ENCODE data around the gene MCAM.
A peak's percentile ranks its signal among the peaks of the same experiment; 100 is the strongest.

Gene MCAM

DNA sequence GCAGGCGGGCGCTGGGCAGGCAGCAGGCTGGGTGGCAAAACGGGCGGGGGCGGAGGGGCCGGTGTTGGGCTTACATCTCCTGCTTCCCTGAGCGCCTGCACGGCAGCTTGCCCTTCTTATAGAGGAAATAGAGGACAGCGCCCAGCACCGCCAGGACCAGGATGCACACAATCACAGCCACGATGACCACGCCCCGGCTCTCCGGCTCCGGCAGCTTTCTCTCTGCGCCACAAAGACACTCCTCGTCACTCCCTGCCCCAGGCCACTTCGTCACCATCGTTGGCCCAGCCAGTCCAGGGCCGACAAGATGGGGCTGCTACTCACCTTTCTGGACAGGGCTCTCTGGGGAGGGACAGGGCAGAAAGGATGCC is 6.3 kb downstream of the MCAM start:
- Histone ChIP-seq H3K4me3 (ENCODE audit: low read depth, low read length) (no peak overlapping the region), H3K9me3 (no peaks in the 10 kb centered on the region), H3K4me1 (no peaks in the 10 kb centered on the region; the same call in 1 of the 2 replicates), H3K36me3 (peaks cover 12% of the 10 kb centered on the region; the same call in 1 of the 2 replicates), H3K27me3 (no peaks in the 10 kb centered on the region)
- DNase-seq = no peak
- TF ChIP-seq, protein P1, sequence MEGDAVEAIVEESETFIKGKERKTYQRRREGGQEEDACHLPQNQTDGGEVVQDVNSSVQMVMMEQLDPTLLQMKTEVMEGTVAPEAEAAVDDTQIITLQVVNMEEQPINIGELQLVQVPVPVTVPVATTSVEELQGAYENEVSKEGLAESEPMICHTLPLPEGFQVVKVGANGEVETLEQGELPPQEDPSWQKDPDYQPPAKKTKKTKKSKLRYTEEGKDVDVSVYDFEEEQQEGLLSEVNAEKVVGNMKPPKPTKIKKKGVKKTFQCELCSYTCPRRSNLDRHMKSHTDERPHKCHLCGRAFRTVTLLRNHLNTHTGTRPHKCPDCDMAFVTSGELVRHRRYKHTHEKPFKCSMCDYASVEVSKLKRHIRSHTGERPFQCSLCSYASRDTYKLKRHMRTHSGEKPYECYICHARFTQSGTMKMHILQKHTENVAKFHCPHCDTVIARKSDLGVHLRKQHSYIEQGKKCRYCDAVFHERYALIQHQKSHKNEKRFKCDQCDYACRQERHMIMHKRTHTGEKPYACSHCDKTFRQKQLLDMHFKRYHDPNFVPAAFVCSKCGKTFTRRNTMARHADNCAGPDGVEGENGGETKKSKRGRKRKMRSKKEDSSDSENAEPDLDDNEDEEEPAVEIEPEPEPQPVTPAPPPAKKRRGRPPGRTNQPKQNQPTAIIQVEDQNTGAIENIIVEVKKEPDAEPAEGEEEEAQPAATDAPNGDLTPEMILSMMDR (IDR thresholded peaks at IDR 0.05; ENCODE audit: low read depth, low read length) = no peak

DNA sequence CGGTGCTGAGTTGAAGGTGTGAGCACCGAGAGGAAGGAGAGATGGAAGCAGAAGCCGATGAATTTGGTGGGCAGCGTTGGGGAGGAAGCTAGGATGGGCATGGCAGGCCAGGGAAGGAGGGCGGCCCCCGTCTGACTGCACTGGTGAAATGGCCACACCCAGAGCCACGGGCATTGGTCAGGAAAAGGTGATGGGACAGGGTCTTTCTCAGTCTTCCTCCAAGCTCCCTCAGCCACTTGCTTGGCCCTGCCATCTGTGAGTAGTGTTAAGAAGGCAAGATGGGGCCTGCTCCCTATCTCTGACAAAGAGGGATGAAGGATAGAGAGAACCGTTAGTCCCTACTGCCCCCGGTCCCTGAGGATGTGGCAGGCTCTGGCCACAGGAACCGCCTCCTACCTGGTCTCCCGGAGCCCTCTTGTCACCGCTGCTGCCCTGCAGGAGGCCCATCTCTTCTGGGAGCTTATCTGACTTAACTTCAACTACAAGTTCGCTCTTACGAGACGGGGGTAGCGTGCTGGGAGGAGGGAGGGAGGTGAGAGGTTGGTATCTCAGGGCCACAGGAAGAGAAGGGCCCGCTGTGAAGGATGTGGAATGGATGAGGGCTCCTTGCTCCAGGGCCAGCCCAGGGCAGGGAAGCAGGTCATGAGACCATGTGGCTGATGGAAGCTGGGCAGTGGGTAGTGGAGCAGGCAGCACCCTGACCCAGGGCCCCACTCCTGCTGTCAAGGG is 6.8 kb downstream of the MCAM start:
- Histone ChIP-seq H3K36me3 (peaks cover 12% of the 10 kb centered on the region; the same call in 1 of the 2 replicates), H3K27me3 (no peaks in the 10 kb centered on the region), H3K4me3 (ENCODE audit: low read depth, low read length) (no peak overlapping the region), H3K9me3 (no peaks in the 10 kb centered on the region), H3K4me1 (no peaks in the 10 kb centered on the region; the same call in 1 of the 2 replicates)
- TF ChIP-seq, protein P1 (IDR thresholded peaks at IDR 0.05; ENCODE audit: low read depth, low read length) = no peak
- DNase-seq = no peak

DNA sequence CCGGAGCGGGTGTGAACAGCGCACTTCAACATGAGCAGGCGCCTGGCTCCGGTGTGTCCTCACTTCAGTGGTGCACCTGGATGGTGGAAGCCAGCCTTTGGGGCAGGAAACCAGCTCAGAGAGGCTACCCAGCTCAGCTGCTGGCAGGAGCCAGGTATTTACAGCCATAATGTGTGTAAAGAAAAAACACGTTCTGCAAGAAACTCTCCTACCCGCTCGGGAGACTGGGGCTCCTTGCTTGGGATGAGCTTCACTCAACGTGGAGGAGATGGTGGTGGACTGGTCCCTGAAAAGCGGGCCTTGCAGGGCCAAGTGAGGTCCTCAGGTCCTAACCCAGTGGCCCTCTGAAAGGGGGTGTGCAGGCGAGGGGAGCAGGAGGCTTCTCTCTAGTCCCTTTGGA is 7.5 kb downstream of the MCAM start:
- H3K36me3 ChIP-seq = peaks cover 12% of the 10 kb centered on the region; the same call in 1 of the 2 replicates
- H3K27me3 ChIP-seq = no peaks in the 10 kb centered on the region
- TF ChIP-seq, protein P1 (IDR thresholded peaks at IDR 0.05; ENCODE audit: low read depth, low read length) = no peak
- DNase-seq = no peak
- H3K9me3 ChIP-seq = no peaks in the 10 kb centered on the region
- no peak overlapping the region for H3K4me3 ChIP-seq (ENCODE audit: low read depth, low read length)
- no peaks in the 10 kb centered on the region; the same call in 1 of the 2 replicates for H3K4me1 ChIP-seq

DNA sequence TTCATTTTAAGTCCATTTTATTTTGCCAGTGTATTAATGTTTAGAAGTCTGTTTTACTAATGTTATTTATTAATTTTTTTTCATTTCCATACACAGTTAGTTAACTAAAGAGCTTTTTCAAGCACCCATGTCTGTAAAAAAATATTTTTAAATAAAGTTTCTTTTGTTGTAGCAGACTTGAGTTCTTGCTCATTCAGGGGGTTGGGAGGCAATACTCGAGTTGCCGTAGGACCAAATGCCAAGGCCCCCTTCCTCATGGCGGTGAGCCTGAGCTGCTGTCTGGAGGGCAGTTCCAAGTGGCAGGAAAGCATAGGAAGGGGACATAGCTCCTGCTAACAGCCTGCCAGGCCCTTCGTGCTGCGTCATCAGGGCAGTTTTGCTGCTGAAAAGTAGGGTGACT is 9.0 kb downstream of the MCAM start:
- Histone ChIP-seq H3K36me3 (peaks cover 12% of the 10 kb centered on the region; the same call in 1 of the 2 replicates), H3K27me3 (no peaks in the 10 kb centered on the region), H3K4me1 (no peaks in the 10 kb centered on the region; the same call in 1 of the 2 replicates), H3K9me3 (no peaks in the 10 kb centered on the region), H3K4me3 (ENCODE audit: low read depth, low read length) (no peak overlapping the region)
- DNase-seq = no peak
- TF ChIP-seq, protein P1 (IDR thresholded peaks at IDR 0.05; ENCODE audit: low read depth, low read length) = no peak

DNA sequence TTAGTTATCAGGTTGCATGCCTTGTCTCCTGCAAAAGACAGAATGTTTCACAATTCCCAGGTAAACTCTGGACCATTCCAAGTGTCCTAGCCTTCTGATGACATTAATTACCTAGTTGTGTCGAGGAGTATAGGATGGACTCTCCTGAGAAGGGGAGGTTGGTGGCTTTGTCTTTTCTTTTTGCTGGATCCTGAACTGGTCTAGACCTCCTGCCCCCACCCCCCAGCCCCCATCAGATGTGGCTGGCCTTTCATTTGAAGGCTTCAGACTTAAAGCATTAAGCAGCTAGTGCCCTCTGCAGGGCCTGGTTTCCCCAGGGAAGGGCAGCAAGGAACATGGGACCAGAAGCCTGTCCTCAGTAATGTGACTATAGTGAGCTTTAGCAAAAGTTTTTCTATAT is 9.7 kb downstream of the MCAM start:
- TF ChIP-seq, protein P1 (IDR thresholded peaks at IDR 0.05; ENCODE audit: low read depth, low read length) = peak; percentile 37
- Histone ChIP-seq H3K36me3 (peaks cover 12% of the 10 kb centered on the region; the same call in 1 of the 2 replicates), H3K4me1 (no peaks in the 10 kb centered on the region; the same call in 1 of the 2 replicates), H3K9me3 (no peaks in the 10 kb centered on the region), H3K4me3 (ENCODE audit: low read depth, low read length) (no peak overlapping the region), H3K27me3 (no peaks in the 10 kb centered on the region)
- DNase-seq = no peak

DNA sequence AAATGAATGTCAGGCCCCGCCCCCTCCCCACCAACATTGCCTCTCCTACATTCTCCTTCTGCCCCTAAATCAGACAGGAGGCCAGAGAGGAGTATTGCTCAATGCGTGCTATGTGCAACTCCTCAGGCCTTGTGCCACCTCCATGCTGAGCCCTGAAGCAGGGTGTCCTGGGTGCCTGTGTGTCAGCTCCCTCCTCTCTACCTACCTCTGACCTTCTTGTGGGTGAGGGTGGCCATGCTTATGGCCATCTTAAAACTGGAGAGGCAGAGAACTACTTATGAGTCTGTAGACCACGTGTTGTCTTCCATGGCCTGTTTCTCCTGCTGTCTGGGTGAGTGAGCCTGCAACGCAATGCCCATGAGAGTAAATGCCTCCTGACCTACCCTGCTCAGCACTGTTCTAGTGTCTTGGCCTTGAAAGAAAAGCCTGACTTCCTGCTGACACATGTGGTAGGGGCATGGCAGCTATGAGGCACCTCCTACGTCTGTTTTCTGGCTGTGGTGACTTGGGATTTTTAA is 10.5 kb downstream of the MCAM start:
- Histone ChIP-seq H3K4me3 (ENCODE audit: low read depth, low read length) (no peak overlapping the region), H3K36me3 (peaks cover 16% of the 10 kb centered on the region; the same call in 1 of the 2 replicates), H3K27me3 (no peaks in the 10 kb centered on the region), H3K4me1 (no peaks in the 10 kb centered on the region; the same call in 1 of the 2 replicates), H3K9me3 (no peaks in the 10 kb centered on the region)
- DNase-seq = no peak
- TF ChIP-seq, protein P1 (IDR thresholded peaks at IDR 0.05; ENCODE audit: low read depth, low read length) = no peak
